Body of pancreas (tissue), 4 donors: ENCODE results near the gene GIPR. TPM values are rescaled to one million over a fixed set of nuclear protein-coding genes. Genes with fewer than 3 reads are reported as not detected.
"Not testable (repeated sequence)": the region's sequence is repeated elsewhere in the genome, so short reads cannot be mapped to it uniquely, and the experiment has no call there.

ENCODE experiments used
- ATAC-seq: fragments of 150-250 bp; one replicate; pipeline ENCODE4 v1.9.1; 2016
- DNase-seq, 4 donors: peaks; one replicate each; pipeline ENCODE4 v3.0.0-alpha.2; 2019
- H3K27ac ChIP-seq, 4 donors: fragments of 200-600 bp; sonication (generic); 1 replicate in 3 of 4; 2 replicates in 1 of 4; pipeline versions ENCODE4 v1.5.1 to v1.6.1; 2016 to 2019; ENCODE audit warnings: mild to moderate bottlenecking in 1 of 4, mixed read lengths in 1 of 4, moderate library complexity in 1 of 4
- H3K27me3 ChIP-seq, 2 donors: fragments of 200-600 bp; sonication (generic); one replicate each; pipeline ENCODE4 v1.6.0; 2016; ENCODE audit warnings: mild to moderate bottlenecking in 1 of 2
- H3K36me3 ChIP-seq, 2 donors: fragments of 200-600 bp; sonication (generic); replicated peaks in 1 of 2; 2 replicates each; pipeline ENCODE4 v1.5.1; 2016; ENCODE audit warnings: low read depth in 2 of 2; ENCODE audit not compliant: insufficient read depth in 1 of 2
- H3K4me1 ChIP-seq: fragments of 200-600 bp; sonication (generic); one replicate; pipeline ENCODE4 v1.6.0; 2016
- H3K4me3 ChIP-seq, 2 donors: fragments of 200-600 bp; sonication (generic); 1 replicate in 1 of 2; 2 replicates in 1 of 2; pipeline ENCODE4 v1.5.1; 2016 to 2019
- H3K9me3 ChIP-seq, 3 donors: fragments of 200-600 bp; sonication (generic); 1 replicate in 2 of 3; 2 replicates in 1 of 3; pipeline ENCODE4 v1.5.1; 2016
- CTCF ChIP-seq, 7 experiments: fragments of 450-650 bp in 4 of 7; fragments of 200-600 bp in 3 of 7; sonication (generic) in 3 of 7; IDR thresholded peaks; one replicate each; pipeline ENCODE4 v1.5.1; 2016 to 2019; ENCODE audit warnings: antibody characterized with exemption in 7 of 7
- POLR2A ChIP-seq, 3 donors: fragments of 450-650 bp; IDR thresholded peaks; one replicate each; pipeline ENCODE4 v1.6.1; 2016; ENCODE audit warnings: antibody characterized with exemption in 3 of 3, mild to moderate bottlenecking in 2 of 3
- WGBS, 2 donors: methylation state at CpG; one replicate each; pipeline ENCODE4 v1.1.5; 2017; 5-methylcytosine and 5-hydroxymethylcytosine counted together
- intact Hi-C: fragments of 100-400 bp; cut with DNase I; formaldehyde crosslinking; loops from one replicate; pipeline ENCODE4 v1.15.1; 2023
- total RNA-seq, 2 donors: library from RNA; depleted of rRNA; stranded (reverse); fragments of >200 nt; gene quantifications; one replicate each; pipeline ENCODE4 v1.1.0, GENCODE V29; 2016

Gene GIPR
- total RNA-seq, 2 donors from 2014 or later, result 3.9 to 9.2 TPM

GRCh38 chr19:45681391-45682015 lies 13.5 kb downstream of the GIPR start:
- peak; percentile 91 to 93 (median 92) for DNase-seq
- Histone ChIP-seq H3K4me3 (no peak overlapping the region), H3K9me3 (no peaks in the 10 kb centered on the region), H3K27me3 (no peaks in the 10 kb centered on the region), H3K4me1 (peaks cover 35% of the 10 kb centered on the region), H3K27ac (peak overlapping the region; percentile 80 to 89 (median 85)), H3K36me3 (peaks cover 0 to 9% of the 10 kb centered on the region in 2 donors)
- peak; percentile 96 to 99 (median 98) for TF ChIP-seq CTCF (IDR thresholded peaks at IDR 0.05)
- TF ChIP-seq POLR2A (IDR thresholded peaks at IDR 0.05), result peak; percentile 58 to 72 (median 68)
- ATAC-seq, result peak; percentile 77
- 0 to 1% methylated on average over 11 to 51 of the region's 51 CpGs for WGBS, 2 donors
- intact Hi-C loops, result no loop called here

GRCh38 chr19:45682117-45682516 lies 14.1 kb downstream of the GIPR start:
- H3K4me1 ChIP-seq, result peaks cover 30% of the 10 kb centered on the region
- DNase-seq (no peak), ATAC-seq (no peak)
- H3K27ac ChIP-seq, result peak overlapping the region; percentile 80 to 89 (median 85)
- peaks cover 2 to 11% of the 10 kb centered on the region in 2 donors for H3K36me3 ChIP-seq
- intact Hi-C loops, result no loop called here
- no peaks in the 10 kb centered on the region for H3K9me3 ChIP-seq
- 74 to 76% methylated on average over 8 of the region's 8 CpGs for WGBS, 2 donors
- no peak for TF ChIP-seq POLR2A (IDR thresholded peaks at IDR 0.05)
- no peak for TF ChIP-seq CTCF (IDR thresholded peaks at IDR 0.05)
- no peak overlapping the region for H3K4me3 ChIP-seq
- no peaks in the 10 kb centered on the region for H3K27me3 ChIP-seq

- Histone ChIP-seq H3K4me3 (no peak overlapping the region), H3K36me3 (peaks cover 8 to 18% of the 10 kb centered on the region in 2 donors), H3K4me1 (peaks cover 24% of the 10 kb centered on the region), H3K27ac (no peak overlapping the region), H3K27me3 (no peaks in the 10 kb centered on the region), H3K9me3 (no peaks in the 10 kb centered on the region)
- no peak for ATAC-seq
- 76 to 77% methylated on average over 5 of the region's 5 CpGs for WGBS, 2 donors
- TF ChIP-seq CTCF (IDR thresholded peaks at IDR 0.05) (no peak), POLR2A (IDR thresholded peaks at IDR 0.05) (no peak)
- intact Hi-C loops, result no loop called here
- DNase-seq, result no peak
Observed at GRCh38 chr19:45682908-45683307, 14.9 kb downstream of the GIPR start.

- WGBS, 2 donors, result 87 to 97% methylated on average over 7 to 11 of the region's 11 CpGs
- H3K27ac ChIP-seq, intact Hi-C loops, H3K27me3 ChIP-seq, DNase-seq, H3K9me3 ChIP-seq, H3K4me3 ChIP-seq, ATAC-seq: not testable (repeated sequence)
- peaks cover 15% of the 10 kb centered on the region for H3K4me1 ChIP-seq
- peaks cover 8 to 20% of the 10 kb centered on the region in 2 donors for H3K36me3 ChIP-seq
Observed at GRCh38 chr19:45685045-45685444, 17.0 kb downstream of the GIPR start.

GRCh38 chr19:45687599-45687998 lies 19.6 kb downstream of the GIPR start:
- no peaks in the 10 kb centered on the region for H3K9me3 ChIP-seq
- TF ChIP-seq POLR2A (IDR thresholded peaks at IDR 0.05) (no peak), CTCF (IDR thresholded peaks at IDR 0.05) (no peak)
- H3K4me3 ChIP-seq, result no peak overlapping the region
- H3K27me3 ChIP-seq, result no peaks in the 10 kb centered on the region
- DNase-seq (no peak), ATAC-seq (no peak)
- no peak overlapping the region for H3K27ac ChIP-seq
- 85 to 96% methylated on average over 8 to 9 of the region's 9 CpGs for WGBS, 2 donors
- peaks cover 8 to 20% of the 10 kb centered on the region in 2 donors for H3K36me3 ChIP-seq
- peaks cover 11% of the 10 kb centered on the region for H3K4me1 ChIP-seq
- intact Hi-C loops, result no loop called here
